Measurements from ENCODE around the gene KCNJ3.

- TF ChIP-seq EZH2 (optimal IDR thresholded peaks at IDR 0.05; ENCODE audit: low read depth, low read length) (no peak), CTCF (IDR thresholded peaks at IDR 0.05; ENCODE audit: low read length) (no peak), EZH2phosphoT487 (IDR thresholded peaks at IDR 0.05; ENCODE audit: low read length) (no peak)
Observed at GRCh38 chr2:154901063-154901462, 202.6 kb downstream of the KCNJ3 start.
